GM23338 (cell line): ENCODE measurements around the gene POLA2. TPM values are rescaled to one million over a fixed set of nuclear protein-coding genes. Genes with fewer than 3 reads are reported as not detected.

ENCODE experiments used
- ATAC-seq: fragments of 200-7000 bp; cut with Tn5 transposase; 3 replicates; pipeline ENCODE4 v1.9.1; 2020
- DNase-seq: peaks from one replicate; pipeline ENCODE4 v3.0.0-alpha.2; 2015; ENCODE audit warnings: low spot score
- H2AFZ ChIP-seq: fragments of 200-600 bp; sonication (generic); 2 replicates; pipeline ENCODE4 v1.8.0; 2016; ENCODE audit warnings: antibody characterized with exemption, mild to moderate bottlenecking, moderate library complexity
- H3F3A ChIP-seq: fragments of 200-600 bp; sonication (generic); replicated peaks from 2 replicates; pipeline ENCODE4 v1.8.0; 2017; ENCODE audit warnings: antibody characterized with exemption, mixed run types, low read depth
- H3K27ac ChIP-seq: fragments of 200-600 bp; sonication (generic); 2 replicates; pipeline ENCODE4 v1.6.1; 2016; ENCODE audit warnings: low read depth
- H3K27me3 ChIP-seq: fragments of 200-600 bp; sonication (generic); 2 replicates; pipeline ENCODE4 v1.8.0; 2016; ENCODE audit warnings: mild to moderate bottlenecking, mixed run types, moderate library complexity; ENCODE audit not compliant: insufficient read depth
- H3K36me3 ChIP-seq: fragments of 200-600 bp; sonication (generic); 2 replicates; pipeline ENCODE4 v1.8.0; 2016; ENCODE audit warnings: mild to moderate bottlenecking; ENCODE audit not compliant: insufficient read depth
- H3K4me1 ChIP-seq: fragments of 200-600 bp; sonication (generic); 2 replicates; pipeline ENCODE4 v1.8.0; 2016; ENCODE audit warnings: mild to moderate bottlenecking, moderate library complexity; ENCODE audit not compliant: insufficient read depth
- H3K4me2 ChIP-seq: fragments of 200-600 bp; sonication (generic); 2 replicates; pipeline ENCODE4 v1.7.1; 2017; ENCODE audit warnings: mixed run types
- H3K4me3 ChIP-seq: fragments of 200-600 bp; sonication (generic); 2 replicates; pipeline ENCODE4 v1.6.1; 2016; ENCODE audit warnings: mixed run types
- H3K79me2 ChIP-seq: fragments of 200-600 bp; sonication (generic); replicated peaks from 2 replicates; pipeline ENCODE4 v1.8.0; 2017; ENCODE audit warnings: mild to moderate bottlenecking; ENCODE audit not compliant: insufficient read depth
- H3K9me2 ChIP-seq: fragments of 200-600 bp; sonication (generic); 2 replicates; pipeline ENCODE4 v1.8.0; 2017; ENCODE audit not compliant: insufficient read depth
- H4K20me1 ChIP-seq: fragments of 200-600 bp; sonication (generic); replicated peaks from 2 replicates; pipeline ENCODE4 v1.8.0; 2017; ENCODE audit warnings: mild to moderate bottlenecking; ENCODE audit not compliant: insufficient read depth
- H3K27ac Mint-ChIP-seq: 2 replicates; pipeline ENCODE4 v1.8.0; 2020; ENCODE audit warnings: inconsistent platforms, mild to moderate bottlenecking, moderate library complexity, mixed read lengths
- H3K27me3 Mint-ChIP-seq: 3 replicates; pipeline ENCODE4 v1.8.0; 2022; ENCODE audit warnings: low read depth, mild to moderate bottlenecking, moderate library complexity, mixed read lengths, inconsistent platforms; ENCODE audit not compliant: insufficient read depth, poor library complexity
- H3K36me3 Mint-ChIP-seq: 3 replicates; pipeline ENCODE4 v1.8.0; 2021; ENCODE audit warnings: low read depth, mild to moderate bottlenecking, inconsistent platforms, moderate library complexity, mixed read lengths
- H3K4me1 Mint-ChIP-seq: 3 replicates; pipeline ENCODE4 v1.8.0; 2020; ENCODE audit warnings: mild to moderate bottlenecking, inconsistent platforms, mixed read lengths
- H3K4me3 Mint-ChIP-seq: 3 replicates; pipeline ENCODE4 v1.8.0; 2021; ENCODE audit warnings: moderate library complexity, mild to moderate bottlenecking, inconsistent platforms, mixed read lengths
- H3K9me3 Mint-ChIP-seq: 3 replicates; pipeline ENCODE4 v1.8.0; 2020; ENCODE audit warnings: moderate library complexity, mild to moderate bottlenecking, inconsistent platforms, mixed read lengths
- NANOG ChIP-seq: IDR thresholded peaks from 2 replicates; pipeline ENCODE4 v1.6.1; 2016; ENCODE audit warnings: antibody characterized with exemption, borderline replicate concordance
- polyA plus RNA-seq: library from polyadenylated mRNA; unstranded; fragments of >200 nt; fragmentation: Nextera tagmentation; extraction: Ambion mirVana; gene quantifications from 2 replicates; pipeline ENCODE4 v1.2.1, GENCODE V29; 2016
- total RNA-seq: library from RNA; depleted of rRNA; stranded (reverse); fragments of >200 nt; shearing (Covaris generic); gene quantifications from 2 replicates; pipeline ENCODE4 v1.2.3, GENCODE V29; 2014
- TF ChIP-seq, protein P1 (sequence below): fragments of 250-450 bp; sonication (Bioruptor Pico); IDR thresholded peaks from 2 replicates; pipeline ENCODE4 v1.5.0; 2020; ENCODE audit warnings: mild to moderate bottlenecking, moderate library complexity

POLA2 gene
- total and polyA plus RNA-seq, 2 experiments from 2014 or later: 22.5 to 30.4 TPM

GRCh38 chr11:65241134-65241533 lies 20.6 kb upstream of the POLA2 start:
- H3K27ac Mint-ChIP-seq: no peak overlapping the region

More at GRCh38 chr11:65241134-65241533, 20.6 kb upstream of the POLA2 start:
- no peaks in the 10 kb centered on the region for H3K27me3 ChIP-seq
- no peak overlapping the region for H3K27ac ChIP-seq
- H3K9me2 ChIP-seq: no peaks in the 10 kb centered on the region
- no peak overlapping the region for H3K4me2 ChIP-seq
- TF ChIP-seq, protein P1, sequence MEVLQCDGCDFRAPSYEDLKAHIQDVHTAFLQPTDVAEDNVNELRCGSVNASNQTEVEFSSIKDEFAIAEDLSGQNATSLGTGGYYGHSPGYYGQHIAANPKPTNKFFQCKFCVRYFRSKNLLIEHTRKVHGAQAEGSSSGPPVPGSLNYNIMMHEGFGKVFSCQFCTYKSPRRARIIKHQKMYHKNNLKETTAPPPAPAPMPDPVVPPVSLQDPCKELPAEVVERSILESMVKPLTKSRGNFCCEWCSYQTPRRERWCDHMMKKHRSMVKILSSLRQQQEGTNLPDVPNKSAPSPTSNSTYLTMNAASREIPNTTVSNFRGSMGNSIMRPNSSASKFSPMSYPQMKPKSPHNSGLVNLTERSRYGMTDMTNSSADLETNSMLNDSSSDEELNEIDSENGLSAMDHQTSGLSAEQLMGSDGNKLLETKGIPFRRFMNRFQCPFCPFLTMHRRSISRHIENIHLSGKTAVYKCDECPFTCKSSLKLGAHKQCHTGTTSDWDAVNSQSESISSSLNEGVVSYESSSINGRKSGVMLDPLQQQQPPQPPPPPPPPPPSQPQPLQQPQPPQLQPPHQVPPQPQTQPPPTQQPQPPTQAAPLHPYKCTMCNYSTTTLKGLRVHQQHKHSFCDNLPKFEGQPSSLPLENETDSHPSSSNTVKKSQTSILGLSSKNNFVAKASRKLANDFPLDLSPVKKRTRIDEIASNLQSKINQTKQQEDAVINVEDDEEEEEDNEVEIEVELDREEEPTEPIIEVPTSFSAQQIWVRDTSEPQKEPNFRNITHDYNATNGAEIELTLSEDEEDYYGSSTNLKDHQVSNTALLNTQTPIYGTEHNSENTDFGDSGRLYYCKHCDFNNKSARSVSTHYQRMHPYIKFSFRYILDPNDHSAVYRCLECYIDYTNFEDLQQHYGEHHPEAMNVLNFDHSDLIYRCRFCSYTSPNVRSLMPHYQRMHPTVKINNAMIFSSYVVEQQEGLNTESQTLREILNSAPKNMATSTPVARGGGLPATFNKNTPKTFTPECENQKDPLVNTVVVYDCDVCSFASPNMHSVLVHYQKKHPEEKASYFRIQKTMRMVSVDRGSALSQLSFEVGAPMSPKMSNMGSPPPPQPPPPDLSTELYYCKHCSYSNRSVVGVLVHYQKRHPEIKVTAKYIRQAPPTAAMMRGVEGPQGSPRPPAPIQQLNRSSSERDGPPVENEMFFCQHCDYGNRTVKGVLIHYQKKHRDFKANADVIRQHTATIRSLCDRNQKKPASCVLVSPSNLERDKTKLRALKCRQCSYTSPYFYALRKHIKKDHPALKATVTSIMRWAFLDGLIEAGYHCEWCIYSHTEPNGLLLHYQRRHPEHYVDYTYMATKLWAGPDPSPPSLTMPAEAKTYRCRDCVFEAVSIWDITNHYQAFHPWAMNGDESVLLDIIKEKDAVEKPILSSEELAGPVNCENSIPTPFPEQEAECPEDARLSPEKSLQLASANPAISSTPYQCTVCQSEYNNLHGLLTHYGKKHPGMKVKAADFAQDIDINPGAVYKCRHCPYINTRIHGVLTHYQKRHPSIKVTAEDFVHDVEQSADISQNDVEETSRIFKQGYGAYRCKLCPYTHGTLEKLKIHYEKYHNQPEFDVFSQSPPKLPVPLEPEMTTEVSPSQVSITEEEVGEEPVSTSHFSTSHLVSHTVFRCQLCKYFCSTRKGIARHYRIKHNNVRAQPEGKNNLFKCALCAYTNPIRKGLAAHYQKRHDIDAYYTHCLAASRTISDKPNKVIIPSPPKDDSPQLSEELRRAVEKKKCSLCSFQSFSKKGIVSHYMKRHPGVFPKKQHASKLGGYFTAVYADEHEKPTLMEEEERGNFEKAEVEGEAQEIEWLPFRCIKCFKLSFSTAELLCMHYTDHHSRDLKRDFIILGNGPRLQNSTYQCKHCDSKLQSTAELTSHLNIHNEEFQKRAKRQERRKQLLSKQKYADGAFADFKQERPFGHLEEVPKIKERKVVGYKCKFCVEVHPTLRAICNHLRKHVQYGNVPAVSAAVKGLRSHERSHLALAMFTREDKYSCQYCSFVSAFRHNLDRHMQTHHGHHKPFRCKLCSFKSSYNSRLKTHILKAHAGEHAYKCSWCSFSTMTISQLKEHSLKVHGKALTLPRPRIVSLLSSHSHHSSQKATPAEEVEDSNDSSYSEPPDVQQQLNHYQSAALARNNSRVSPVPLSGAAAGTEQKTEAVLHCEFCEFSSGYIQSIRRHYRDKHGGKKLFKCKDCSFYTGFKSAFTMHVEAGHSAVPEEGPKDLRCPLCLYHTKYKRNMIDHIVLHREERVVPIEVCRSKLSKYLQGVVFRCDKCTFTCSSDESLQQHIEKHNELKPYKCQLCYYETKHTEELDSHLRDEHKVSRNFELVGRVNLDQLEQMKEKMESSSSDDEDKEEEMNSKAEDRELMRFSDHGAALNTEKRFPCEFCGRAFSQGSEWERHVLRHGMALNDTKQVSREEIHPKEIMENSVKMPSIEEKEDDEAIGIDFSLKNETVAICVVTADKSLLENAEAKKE: no peak
- TF ChIP-seq NANOG: no peak
- H3K4me1 ChIP-seq: peaks cover 9% of the 10 kb centered on the region
- no peak overlapping the region for H3K4me3 ChIP-seq
- H3K79me2 ChIP-seq: no peaks in the 10 kb centered on the region
- H4K20me1 ChIP-seq: no peaks in the 10 kb centered on the region
- peaks cover 6% of the 10 kb centered on the region for H3K27me3 Mint-ChIP-seq
- 0 out of 2 replicates have a peak, but pooled peaks cover 2% of the 10 kb centered on the region for H3F3A ChIP-seq
- H3K36me3 ChIP-seq: no peaks in the 10 kb centered on the region
- no peak for ATAC-seq
- H3K9me3 Mint-ChIP-seq: peaks cover 11% of the 10 kb centered on the region; the same call in 2 of the 3 replicates
- no peak overlapping the region for H2AFZ ChIP-seq
- peaks cover 14% of the 10 kb centered on the region for H3K4me1 Mint-ChIP-seq
- peaks cover 38% of the 10 kb centered on the region for H3K36me3 Mint-ChIP-seq
- DNase-seq: no peak
- H3K4me3 Mint-ChIP-seq: no peak overlapping the region
